Measurements from ENCODE around the gene DNAH3.
"Not testable (repeated sequence)": the region's sequence is repeated elsewhere in the genome, so short reads cannot be mapped to it uniquely, and the experiment has no call there.

The DNAH3 gene

GRCh38 chr16:21070564-21070963 is 80.1 kb downstream of the DNAH3 start:
- no peak for DNase-seq (ENCODE audit: low spot score)

DNA sequence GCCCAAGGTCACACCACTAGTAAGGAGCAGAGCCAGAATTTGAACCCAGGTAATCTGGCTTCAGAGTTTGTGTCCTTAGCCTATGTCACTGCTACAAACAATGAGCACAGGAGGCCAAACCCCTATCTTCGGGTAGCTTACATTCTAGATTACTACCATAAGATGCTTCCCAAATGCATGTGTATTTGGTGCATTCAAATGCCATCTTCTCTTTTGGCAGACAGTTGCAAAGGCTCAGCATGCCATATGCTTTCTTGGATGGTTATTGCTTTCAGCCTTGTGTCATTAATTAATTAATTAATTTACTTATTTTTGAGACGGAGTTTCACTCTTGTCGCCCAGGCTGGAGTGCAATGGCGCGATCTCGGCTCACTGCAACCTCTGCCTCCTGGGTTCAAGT is 80.7 kb downstream of the DNAH3 start:
- no peak for DNase-seq (ENCODE audit: low spot score)

- no peak for DNase-seq (ENCODE audit: low spot score)
Measured at GRCh38 chr16:21064203-21064602, 86.4 kb downstream of the DNAH3 start.

- not testable (repeated sequence) for DNase-seq (ENCODE audit: low spot score)
Measured at GRCh38 chr16:21063314-21063713, 87.3 kb downstream of the DNAH3 start.

GRCh38 chr16:21060027-21060510 is 90.6 kb downstream of the DNAH3 start:
- no peak for DNase-seq (ENCODE audit: low spot score)

DNA sequence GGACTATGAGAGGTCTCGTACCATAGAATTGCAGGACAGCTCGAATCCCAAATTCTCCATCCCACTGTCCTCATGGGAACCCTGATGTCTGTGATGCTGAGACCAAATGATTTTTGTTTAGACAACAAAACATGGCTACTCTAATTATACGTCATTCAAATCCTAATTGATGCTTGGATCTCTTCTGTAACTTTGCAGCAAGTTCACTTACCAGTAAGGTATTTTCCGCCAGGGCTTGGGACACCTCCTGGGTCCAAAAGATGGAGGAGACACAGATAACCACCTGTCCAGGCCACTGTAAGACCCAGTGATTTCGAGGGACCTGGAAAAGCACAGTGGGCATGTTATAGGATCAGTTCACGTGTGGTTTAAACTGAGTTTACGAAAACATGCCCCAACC is 92.8 kb downstream of the DNAH3 start:
- no peak for DNase-seq (ENCODE audit: low spot score)

DNA sequence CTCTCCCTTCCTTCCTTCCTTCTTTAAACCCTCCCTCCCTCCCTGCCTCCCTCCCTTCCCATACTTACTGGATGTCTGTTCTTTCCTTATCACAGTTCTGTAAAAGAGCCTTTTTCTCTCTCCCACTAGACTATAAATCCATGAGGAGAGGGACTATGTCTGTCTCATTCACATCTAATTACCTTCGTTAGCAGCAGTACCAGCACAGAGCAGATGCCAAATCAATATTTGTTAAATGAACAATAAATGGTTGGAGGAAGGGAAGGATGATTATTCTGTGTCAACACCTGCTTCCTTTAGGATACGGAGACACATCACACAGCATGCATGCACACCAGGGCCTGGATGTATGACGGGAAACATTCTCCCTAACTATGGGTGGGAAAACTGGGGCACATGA is 94.2 kb downstream of the DNAH3 start:
- DNase-seq (ENCODE audit: low spot score): no peak

GRCh38 chr16:21055738-21056137 is 94.9 kb downstream of the DNAH3 start:
- not testable (repeated sequence) for DNase-seq (ENCODE audit: low spot score)

- no peak for DNase-seq (ENCODE audit: low spot score)
Measured at GRCh38 chr16:21053590-21053989, 97.1 kb downstream of the DNAH3 start.

DNA sequence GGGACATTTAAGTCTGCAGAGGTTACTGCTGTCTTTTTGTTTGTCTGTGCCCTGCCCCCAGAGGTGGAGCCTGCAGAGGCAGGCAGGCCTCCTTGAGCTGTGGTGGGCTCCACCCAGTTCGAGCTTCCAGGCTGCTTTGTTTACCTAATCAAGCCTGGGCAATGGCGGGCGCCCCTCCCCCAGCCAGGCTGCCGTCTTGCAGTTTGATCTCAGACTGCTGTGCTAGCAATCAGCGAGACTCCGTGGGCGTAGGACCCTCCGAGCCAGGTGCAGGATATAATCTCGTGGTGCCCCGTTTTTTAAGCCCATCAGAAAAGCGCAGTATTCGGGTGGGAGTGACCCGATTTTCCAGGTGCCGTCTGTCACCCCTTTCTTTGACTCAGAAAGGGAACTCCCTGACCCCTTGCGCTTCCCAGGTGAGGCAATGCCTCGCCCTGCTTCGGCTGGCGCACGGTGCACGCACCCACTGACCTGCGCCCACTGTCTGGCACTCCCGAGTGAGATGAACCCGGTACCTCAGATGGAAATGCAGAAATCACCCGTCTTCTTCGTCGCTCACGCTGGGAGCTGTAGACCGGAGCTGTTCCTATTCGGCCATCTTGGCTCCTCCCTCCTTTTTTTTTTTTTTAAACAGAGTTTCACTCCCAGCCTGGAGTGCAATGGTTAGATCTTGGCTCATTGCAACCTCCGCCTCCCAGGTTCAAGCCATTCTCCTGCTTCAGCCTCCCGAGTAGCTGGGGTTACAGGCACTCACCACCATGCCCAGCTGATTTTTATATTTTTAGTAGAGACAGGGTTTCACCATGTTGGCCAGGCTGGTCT is 102.3 kb downstream of the DNAH3 start:
- not testable (repeated sequence) for DNase-seq (ENCODE audit: low spot score)

DNA sequence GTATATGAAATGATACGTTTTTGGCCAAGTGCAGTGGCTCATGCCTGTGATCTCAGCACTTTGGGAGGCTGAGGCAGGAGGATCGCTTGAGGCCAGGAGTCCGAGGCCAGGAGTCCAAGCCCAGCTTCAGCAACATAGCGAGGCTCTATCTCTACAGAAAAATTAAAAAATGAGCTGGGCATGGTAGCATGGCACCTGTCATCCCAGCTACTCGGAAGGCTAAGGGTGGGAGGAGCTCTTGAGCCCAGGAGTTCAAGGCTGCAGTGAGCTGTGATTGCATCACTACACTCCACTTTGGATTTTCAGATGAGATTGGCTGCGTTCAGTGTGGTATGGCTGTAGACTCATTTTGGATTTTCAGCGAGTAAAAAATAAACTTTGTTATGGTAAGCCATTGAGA is 112.4 kb downstream of the DNAH3 start:
- DNase-seq (ENCODE audit: low spot score): no peak

GRCh38 chr16:21037736-21038135 is 112.9 kb downstream of the DNAH3 start:
- no peak for DNase-seq (ENCODE audit: low spot score)

GRCh38 chr16:21037168-21037567 is 113.5 kb downstream of the DNAH3 start:
- no peak for DNase-seq (ENCODE audit: low spot score)

DNA sequence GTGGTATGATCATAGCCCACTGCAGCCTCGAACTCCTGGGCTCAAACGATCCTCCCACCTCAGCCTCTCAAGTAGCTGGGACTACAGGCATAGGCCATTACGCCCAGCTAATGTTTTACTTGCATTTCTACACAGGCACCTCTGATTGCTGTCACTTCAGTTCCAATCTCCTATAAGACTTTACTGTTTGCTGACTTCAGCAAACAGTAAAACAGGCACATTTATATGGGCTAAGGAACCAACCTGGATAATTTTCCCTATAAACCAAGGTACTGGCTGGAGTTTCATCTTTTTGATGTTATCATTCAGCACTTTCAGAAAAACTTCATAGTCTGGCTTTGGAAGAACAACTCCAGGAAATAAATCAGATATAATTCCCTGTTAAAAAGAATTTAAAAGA is 114.2 kb downstream of the DNAH3 start:
- DNase-seq (ENCODE audit: low spot score): no peak

DNA sequence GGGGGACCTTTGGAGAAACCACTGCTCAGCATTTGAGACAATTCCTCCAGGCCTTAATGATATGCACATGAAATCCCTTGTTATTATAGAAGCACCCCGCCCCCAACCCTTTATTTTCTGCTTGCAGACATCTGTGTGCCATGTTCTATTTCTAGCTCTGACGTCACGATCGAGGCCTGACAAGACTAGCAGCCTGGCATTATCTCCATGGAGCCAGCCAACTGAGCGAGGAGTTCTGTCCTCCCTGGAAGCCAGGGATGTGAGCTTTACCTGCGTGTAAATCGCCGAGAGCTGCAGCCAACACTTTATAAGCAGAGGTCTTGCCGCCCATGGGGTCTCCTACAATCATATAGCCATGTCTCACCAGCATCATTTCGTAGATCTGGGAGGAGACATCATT is 116.9 kb downstream of the DNAH3 start:
- DNase-seq (ENCODE audit: low spot score): no peak

DNA sequence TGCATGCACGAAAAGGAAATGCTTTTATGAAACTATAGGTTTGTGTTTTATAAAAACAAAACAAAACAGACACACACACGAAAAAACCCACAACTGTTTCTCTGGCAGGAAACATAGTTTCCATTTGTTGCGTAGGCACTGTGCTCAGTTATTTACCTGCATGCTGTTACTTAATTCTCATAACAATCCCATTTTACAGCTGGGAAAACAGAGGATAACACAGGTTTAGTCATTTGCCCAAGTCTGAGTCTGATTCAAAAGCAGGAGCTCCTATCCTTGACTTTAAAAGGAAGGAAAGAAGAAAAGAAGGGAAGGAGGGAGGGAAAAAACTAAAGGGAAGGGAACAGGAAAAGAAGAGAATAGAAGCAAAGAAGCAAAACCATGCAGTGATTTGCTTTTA is 117.4 kb downstream of the DNAH3 start:
- no peak for DNase-seq (ENCODE audit: low spot score)

GRCh38 chr16:21028728-21029127 is 121.9 kb downstream of the DNAH3 start:
- no peak for DNase-seq (ENCODE audit: low spot score)

GRCh38 chr16:21026846-21027245 is 123.8 kb downstream of the DNAH3 start:
- DNase-seq (ENCODE audit: low spot score): no peak

DNA sequence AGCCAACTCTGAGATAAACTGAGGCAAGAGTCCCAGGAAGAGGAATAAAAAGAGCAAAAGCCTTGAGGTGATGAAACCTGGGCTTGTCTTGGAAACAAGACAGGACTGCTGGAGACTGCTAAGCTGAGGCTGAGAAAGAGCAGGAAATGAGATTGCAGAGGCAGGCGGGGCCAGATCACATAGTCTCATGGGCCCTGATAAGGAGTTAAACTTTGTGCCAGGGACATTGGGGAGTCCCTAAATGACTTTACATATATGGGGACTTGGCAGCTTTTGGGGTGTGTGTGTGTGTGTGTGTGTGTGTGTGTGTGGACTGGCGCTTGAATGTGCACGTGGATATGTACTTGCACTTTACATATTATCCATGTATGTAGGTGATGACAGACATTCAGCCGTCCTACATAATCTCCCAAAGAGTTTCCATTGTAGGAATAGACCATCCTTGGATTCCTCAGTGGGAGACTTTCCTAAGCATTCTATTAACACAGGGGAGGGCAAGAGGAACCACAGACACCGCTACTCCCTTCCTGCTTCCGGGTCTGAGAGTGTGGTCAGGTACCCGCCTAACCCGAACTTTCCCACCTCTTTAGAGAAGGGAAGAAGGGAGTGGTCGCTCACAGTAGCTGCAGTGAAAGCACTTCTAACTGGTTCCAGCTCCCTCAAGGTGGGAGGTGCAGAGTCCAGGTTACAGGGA is 127.0 kb downstream of the DNAH3 start:
- DNase-seq (ENCODE audit: low spot score): no peak

GRCh38 chr16:21021316-21021715 is 129.3 kb downstream of the DNAH3 start:
- peak; percentile 20 for DNase-seq (ENCODE audit: low spot score)

DNA sequence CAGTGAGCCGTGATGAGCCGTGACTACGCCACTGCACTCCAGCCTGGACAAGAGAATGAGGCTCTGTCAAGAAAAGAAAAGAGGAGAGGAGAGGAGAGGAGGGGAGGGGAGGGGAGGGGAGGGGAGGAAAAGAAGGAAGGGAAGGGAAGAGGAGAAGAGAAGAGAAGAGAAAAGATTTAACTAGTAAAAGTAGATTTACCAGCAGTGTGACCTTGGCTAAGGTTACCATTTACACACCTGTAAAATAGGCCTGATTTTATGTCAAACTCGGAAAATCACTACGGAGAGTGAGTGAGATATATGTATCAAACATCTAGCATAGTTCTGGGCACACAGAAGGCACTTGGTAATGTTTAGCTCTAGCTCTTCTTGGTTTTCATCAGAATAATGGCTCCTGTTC is 140.8 kb downstream of the DNAH3 start:
- no peak for DNase-seq (ENCODE audit: low spot score)

DNA sequence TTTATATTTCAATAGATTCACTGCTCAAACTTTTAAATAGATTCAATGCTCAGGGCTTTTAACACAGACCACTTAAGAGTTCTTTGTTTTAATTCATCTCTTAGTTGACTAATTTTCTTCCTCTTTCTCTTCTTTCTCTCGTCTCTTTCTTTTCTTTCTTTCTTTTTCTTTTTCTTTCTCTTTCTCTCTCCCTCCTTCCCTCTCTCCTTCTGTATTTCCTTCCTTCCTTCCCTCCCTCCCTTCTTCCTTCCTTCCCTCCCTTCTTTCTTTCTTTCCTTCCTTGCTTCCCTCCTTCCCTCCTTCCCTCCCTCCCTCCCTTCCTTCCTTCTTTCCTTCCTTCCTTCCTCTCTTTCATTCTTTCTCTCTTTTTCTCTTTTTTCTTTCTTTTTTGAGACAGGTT is 145.6 kb downstream of the DNAH3 start:
- no peak for DNase-seq (ENCODE audit: low spot score)

GRCh38 chr16:21001262-21001661 is 149.4 kb downstream of the DNAH3 start:
- peak; percentile 52 for DNase-seq (ENCODE audit: low spot score)

All from HuH-7 (cell line).